PFSK-1 (cell line): ENCODE data around the gene IMPA2.

Experiments used
- POLR2AphosphoS5 ChIP-seq: IDR thresholded peaks from 2 replicates; pipeline ENCODE4 v1.6.1; 2012; ENCODE audit warnings: low read depth, mild to moderate bottlenecking, control low read depth, low read length, moderate library complexity
- TAF1 ChIP-seq: IDR thresholded peaks from 2 replicates; pipeline ENCODE4 v1.6.1; 2012; ENCODE audit warnings: low read length, control low read depth, borderline replicate concordance; ENCODE audit not compliant: insufficient read depth
- TF ChIP-seq, protein P1 (sequence below), 2 experiments: IDR thresholded peaks; 2 replicates each; pipeline versions ENCODE4 v1.6.1 to v1.8.0; 2011 to 2012; ENCODE audit warnings: low read depth in 2 of 2, low read length in 2 of 2, control low read depth in 1 of 2, inconsistent platforms in 1 of 2, mild to moderate bottlenecking in 1 of 2, moderate library complexity in 1 of 2; ENCODE audit not compliant: insufficient read depth in 1 of 2

DNA sequence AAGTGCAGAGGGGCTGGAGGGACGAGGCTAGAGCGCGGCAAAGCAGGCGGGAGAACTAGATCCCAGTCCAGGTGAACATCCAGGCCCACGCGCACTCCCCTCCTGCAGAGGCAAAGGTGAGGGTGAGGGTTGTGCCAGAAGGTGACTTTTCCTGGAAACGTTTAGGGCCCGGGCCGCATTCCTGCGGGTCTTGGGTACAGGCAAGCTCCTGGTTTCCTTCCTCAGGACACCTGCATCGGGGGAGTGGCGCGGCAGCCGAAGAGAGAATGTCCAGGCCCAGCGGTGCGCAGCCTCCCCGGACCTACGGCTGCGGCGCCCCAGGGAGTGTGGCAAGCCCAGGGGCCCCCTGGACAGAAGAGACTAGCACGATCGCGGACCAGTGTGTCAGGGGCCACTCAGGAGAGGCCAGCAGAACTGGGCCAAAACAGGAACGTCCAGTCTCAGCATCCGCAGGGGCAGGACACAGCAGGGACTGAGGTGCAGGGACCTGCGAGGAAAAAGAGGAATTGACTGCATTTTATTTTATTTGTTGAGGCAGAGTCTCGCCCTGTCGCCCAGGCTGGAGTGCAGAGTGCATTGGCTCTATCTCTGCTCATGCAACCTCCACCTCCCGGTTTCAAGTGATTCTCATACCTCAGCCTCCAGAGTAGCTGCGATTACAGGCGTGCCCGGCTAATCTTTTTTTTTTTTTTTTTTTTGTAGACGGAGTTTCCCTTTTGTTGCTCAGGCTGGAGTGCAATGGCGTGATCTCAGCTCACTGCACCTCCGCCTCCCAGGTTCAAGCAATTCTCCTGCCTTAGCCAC lies 8.7 kb upstream of the IMPA2 start:
- TF ChIP-seq, protein P1, sequence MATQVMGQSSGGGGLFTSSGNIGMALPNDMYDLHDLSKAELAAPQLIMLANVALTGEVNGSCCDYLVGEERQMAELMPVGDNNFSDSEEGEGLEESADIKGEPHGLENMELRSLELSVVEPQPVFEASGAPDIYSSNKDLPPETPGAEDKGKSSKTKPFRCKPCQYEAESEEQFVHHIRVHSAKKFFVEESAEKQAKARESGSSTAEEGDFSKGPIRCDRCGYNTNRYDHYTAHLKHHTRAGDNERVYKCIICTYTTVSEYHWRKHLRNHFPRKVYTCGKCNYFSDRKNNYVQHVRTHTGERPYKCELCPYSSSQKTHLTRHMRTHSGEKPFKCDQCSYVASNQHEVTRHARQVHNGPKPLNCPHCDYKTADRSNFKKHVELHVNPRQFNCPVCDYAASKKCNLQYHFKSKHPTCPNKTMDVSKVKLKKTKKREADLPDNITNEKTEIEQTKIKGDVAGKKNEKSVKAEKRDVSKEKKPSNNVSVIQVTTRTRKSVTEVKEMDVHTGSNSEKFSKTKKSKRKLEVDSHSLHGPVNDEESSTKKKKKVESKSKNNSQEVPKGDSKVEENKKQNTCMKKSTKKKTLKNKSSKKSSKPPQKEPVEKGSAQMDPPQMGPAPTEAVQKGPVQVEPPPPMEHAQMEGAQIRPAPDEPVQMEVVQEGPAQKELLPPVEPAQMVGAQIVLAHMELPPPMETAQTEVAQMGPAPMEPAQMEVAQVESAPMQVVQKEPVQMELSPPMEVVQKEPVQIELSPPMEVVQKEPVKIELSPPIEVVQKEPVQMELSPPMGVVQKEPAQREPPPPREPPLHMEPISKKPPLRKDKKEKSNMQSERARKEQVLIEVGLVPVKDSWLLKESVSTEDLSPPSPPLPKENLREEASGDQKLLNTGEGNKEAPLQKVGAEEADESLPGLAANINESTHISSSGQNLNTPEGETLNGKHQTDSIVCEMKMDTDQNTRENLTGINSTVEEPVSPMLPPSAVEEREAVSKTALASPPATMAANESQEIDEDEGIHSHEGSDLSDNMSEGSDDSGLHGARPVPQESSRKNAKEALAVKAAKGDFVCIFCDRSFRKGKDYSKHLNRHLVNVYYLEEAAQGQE (IDR thresholded peaks at IDR 0.05; ENCODE audit: insufficient read depth in 1 of 2, low read depth in 2 of 2, low read length in 2 of 2): no peak
- TF ChIP-seq TAF1 (no peak), POLR2AphosphoS5 (no peak)
